Glomerular visceral epithelial cell (primary cell): ENCODE data around the gene MIER3.

ENCODE experiments used
- DNase-seq: peaks from one replicate; pipeline ENCODE4 v3.0.0-alpha.2; 2016; ENCODE audit errors: extremely low spot score

MIER3 gene

GRCh38 chr5:56959326-56959725 lies 7.4 kb upstream of the MIER3 start:
- no peak for DNase-seq

GRCh38 chr5:56958595-56958994 lies 6.7 kb upstream of the MIER3 start:
- no peak for DNase-seq

GRCh38 chr5:56954262-56954661 lies 2.3 kb upstream of the MIER3 start:
- DNase-seq = no peak

GRCh38 chr5:56951126-56951945 lies 587 bp downstream of the MIER3 start:
- peak; percentile 11 for DNase-seq

GRCh38 chr5:56950626-56951125 lies 1.2 kb downstream of the MIER3 start:
- DNase-seq = peak; percentile 70

- no peak for DNase-seq
Measured at GRCh38 chr5:56947052-56947451, 4.9 kb downstream of the MIER3 start.

GRCh38 chr5:56941981-56942380 lies 9.9 kb downstream of the MIER3 start:
- DNase-seq = no peak

- DNase-seq = no peak
Measured at GRCh38 chr5:56938858-56939257, 13.1 kb downstream of the MIER3 start.

GRCh38 chr5:56934325-56934724 lies 17.6 kb downstream of the MIER3 start:
- DNase-seq = no peak

GRCh38 chr5:56922922-56923321 lies 29.0 kb downstream of the MIER3 start:
- no peak for DNase-seq

GRCh38 chr5:56919942-56920662 lies 31.8 kb downstream of the MIER3 start:
- no peak for DNase-seq

GRCh38 chr5:56918054-56918453 lies 33.9 kb downstream of the MIER3 start:
- DNase-seq = no peak

- no peak for DNase-seq
Measured at GRCh38 chr5:56917534-56917933, 34.4 kb downstream of the MIER3 start.

- no peak for DNase-seq
Measured at GRCh38 chr5:56914678-56915077, 37.2 kb downstream of the MIER3 start.

GRCh38 chr5:56913766-56914165 lies 38.2 kb downstream of the MIER3 start:
- DNase-seq = no peak

- no peak for DNase-seq
Measured at GRCh38 chr5:56910210-56910965, 41.5 kb downstream of the MIER3 start.

GRCh38 chr5:56909294-56910209 lies 42.4 kb downstream of the MIER3 start, which contains the start of gene SETD9:
SETD9 (plus strand) TSS chr5:56909596; CDS start chr5:56909646, 50 bp downstream.
- peak; percentile 99 for DNase-seq

GRCh38 chr5:56908942-56909293 lies 43.0 kb downstream of the MIER3 start:
- DNase-seq = no peak

GRCh38 chr5:56900858-56901578 lies 50.9 kb downstream of the MIER3 start:
- peak; percentile 63 for DNase-seq

- peak; percentile 54 for DNase-seq
Measured at GRCh38 chr5:56900395-56900794, 51.5 kb downstream of the MIER3 start.
